ENCODE data around the gene CYB561D2.

Gene CYB561D2

GRCh38 chr3:50339485-50340146, 11.0 kb upstream of the CYB561D2 start:
- DNase-seq = no peak
- in situ Hi-C loops (cut with MboI; ENCODE audit: low pct_unique_long_range_greater_than_20kb, low sequenced_read_pairs) = no loop called here

- in situ Hi-C loops (cut with MboI; ENCODE audit: low pct_unique_long_range_greater_than_20kb, low sequenced_read_pairs) = no loop called here
- DNase-seq = no peak
Observed at GRCh38 chr3:50340147-50340447, 10.6 kb upstream of the CYB561D2 start.

GRCh38 chr3:50340448-50341329, 10.0 kb upstream of the CYB561D2 start, which contains the start of gene RASSF1:
Gene RASSF1 (minus strand): TSS chr3:50340836. CDS start chr3:50340805, 31 bp downstream.
- in situ Hi-C loops (cut with MboI; ENCODE audit: low pct_unique_long_range_greater_than_20kb, low sequenced_read_pairs) = no loop called here
- peak; percentile 90 for DNase-seq

GRCh38 chr3:50341537-50341936, 9.1 kb upstream of the CYB561D2 start:
- in situ Hi-C loops (cut with MboI; ENCODE audit: low pct_unique_long_range_greater_than_20kb, low sequenced_read_pairs) = no loop called here
- no peak for DNase-seq

- in situ Hi-C loops (cut with MboI; ENCODE audit: low pct_unique_long_range_greater_than_20kb, low sequenced_read_pairs) = no loop called here
- DNase-seq = no peak
Observed at GRCh38 chr3:50341996-50342650, 8.5 kb upstream of the CYB561D2 start.

- in situ Hi-C loops (cut with MboI; ENCODE audit: low pct_unique_long_range_greater_than_20kb, low sequenced_read_pairs) = no loop called here
- DNase-seq = no peak
Observed at GRCh38 chr3:50342813-50343633, 7.6 kb upstream of the CYB561D2 start.

GRCh38 chr3:50345008-50345407, 5.7 kb upstream of the CYB561D2 start:
- in situ Hi-C loops (cut with MboI; ENCODE audit: low pct_unique_long_range_greater_than_20kb, low sequenced_read_pairs) = no loop called here
- DNase-seq = no peak

GRCh38 chr3:50345586-50346234, 5.0 kb upstream of the CYB561D2 start, which contains the start of gene ZMYND10:
Gene ZMYND10 (minus strand): TSS chr3:50345732. CDS start chr3:50345579, 153 bp downstream.
- in situ Hi-C loops (cut with MboI; ENCODE audit: low pct_unique_long_range_greater_than_20kb, low sequenced_read_pairs) = no loop called here

GRCh38 chr3:50347187-50347813, 3.4 kb upstream of the CYB561D2 start:
- in situ Hi-C loops (cut with MboI; ENCODE audit: low pct_unique_long_range_greater_than_20kb, low sequenced_read_pairs) = no loop called here
- DNase-seq = peak; percentile 81

More at GRCh38 chr3:50345586-50346234, 5.0 kb upstream of the CYB561D2 start, which contains the start of gene ZMYND10:
- DNase-seq = no peak

- no peak for DNase-seq
- in situ Hi-C loops (cut with MboI; ENCODE audit: low pct_unique_long_range_greater_than_20kb, low sequenced_read_pairs) = no loop called here
Observed at GRCh38 chr3:50350213-50350526, 492 bp upstream of the CYB561D2 start.

GRCh38 chr3:50351323-50351697, 648 bp downstream of the CYB561D2 start:
- in situ Hi-C loops (cut with MboI; ENCODE audit: low pct_unique_long_range_greater_than_20kb, low sequenced_read_pairs) = no loop called here
- no peak for DNase-seq

GRCh38 chr3:50352781-50353180, 2.1 kb downstream of the CYB561D2 start:
- no peak for DNase-seq
- in situ Hi-C loops (cut with MboI; ENCODE audit: low pct_unique_long_range_greater_than_20kb, low sequenced_read_pairs) = no loop called here

- in situ Hi-C loops (cut with MboI; ENCODE audit: low pct_unique_long_range_greater_than_20kb, low sequenced_read_pairs) = no loop called here
- no peak for DNase-seq
Observed at GRCh38 chr3:50353245-50354004, 2.8 kb downstream of the CYB561D2 start.

GRCh38 chr3:50354186-50354764, 3.6 kb downstream of the CYB561D2 start:
- DNase-seq = no peak
- in situ Hi-C loops (cut with MboI; ENCODE audit: low pct_unique_long_range_greater_than_20kb, low sequenced_read_pairs) = no loop called here

GRCh38 chr3:50354850-50355249, 4.2 kb downstream of the CYB561D2 start:
- in situ Hi-C loops (cut with MboI; ENCODE audit: low pct_unique_long_range_greater_than_20kb, low sequenced_read_pairs) = no loop called here
- DNase-seq = no peak

GRCh38 chr3:50355829-50356552, 5.3 kb downstream of the CYB561D2 start:
- DNase-seq = no peak
- in situ Hi-C loops (cut with MboI; ENCODE audit: low pct_unique_long_range_greater_than_20kb, low sequenced_read_pairs) = no loop called here

GRCh38 chr3:50356553-50356952, 5.9 kb downstream of the CYB561D2 start:
- DNase-seq = peak; percentile 53
- in situ Hi-C loops (cut with MboI; ENCODE audit: low pct_unique_long_range_greater_than_20kb, low sequenced_read_pairs) = no loop called here

Measured in KBM-7 (cell line).